Left ventricle myocardium inferior (tissue), 1 donor: ENCODE measurements around the gene ITSN2. TPM values are rescaled to one million over a fixed set of nuclear protein-coding genes. Genes with fewer than 3 reads are reported as not detected.

ENCODE experiments used
- DNase-seq: peaks from one replicate; pipeline ENCODE4 v3.0.0-alpha.2; 2020
- H3K27ac ChIP-seq: fragments of 200-600 bp; replicated peaks from 2 replicates; pipeline ENCODE4 v1.8.0; 2021
- H3K27me3 ChIP-seq: fragments of 200-600 bp; 2 replicates; pipeline ENCODE4 v1.8.0; 2021; ENCODE audit warnings: low read depth
- H3K36me3 ChIP-seq: fragments of 200-600 bp; 2 replicates; pipeline ENCODE4 v1.8.0; 2021
- H3K4me1 ChIP-seq: fragments of 200-600 bp; 2 replicates; pipeline ENCODE4 v1.8.0; 2021
- H3K4me3 ChIP-seq: fragments of 200-600 bp; 2 replicates; pipeline ENCODE4 v1.8.0; 2021; ENCODE audit warnings: mild to moderate bottlenecking, moderate library complexity
- H3K9me3 ChIP-seq: fragments of 200-600 bp; replicated peaks from 2 replicates; pipeline ENCODE4 v1.8.0; 2021
- intact Hi-C: fragments of 100-400 bp; cut with micrococcal nuclease; formaldehyde crosslinking; loops from one replicate; pipeline ENCODE4 v1.11.0; 2022
- total RNA-seq: library from RNA; stranded (reverse); fragmentation: NEBNext Ultra II Directional; extraction: Animal tissue kit (Norgen Biotek cat#: 25700); gene quantifications from one replicate; pipeline ENCODE4 v1.2.1, GENCODE V29; 2021
- TF ChIP-seq, protein P1 (sequence below): fragments of 200-600 bp; IDR thresholded peaks from 2 replicates; pipeline ENCODE4 v1.8.0; 2021; ENCODE audit warnings: antibody characterized with exemption, mild to moderate bottlenecking, borderline replicate concordance
- donor health status: DM: no; HTN: yes; CAD: no; lungs with severe emphysema.

The ITSN2 gene
- total RNA-seq, 1 donor from 2014 or later, result 24.4 TPM

GRCh38 chr2:24403168-24403831 is 43.0 kb upstream of the ITSN2 start:
- no peaks in the 10 kb centered on the region for H3K9me3 ChIP-seq
- intact Hi-C loops, result no loop called here
- H3K4me3 ChIP-seq, result peak overlapping the region; percentile 55
- TF ChIP-seq, protein P1, sequence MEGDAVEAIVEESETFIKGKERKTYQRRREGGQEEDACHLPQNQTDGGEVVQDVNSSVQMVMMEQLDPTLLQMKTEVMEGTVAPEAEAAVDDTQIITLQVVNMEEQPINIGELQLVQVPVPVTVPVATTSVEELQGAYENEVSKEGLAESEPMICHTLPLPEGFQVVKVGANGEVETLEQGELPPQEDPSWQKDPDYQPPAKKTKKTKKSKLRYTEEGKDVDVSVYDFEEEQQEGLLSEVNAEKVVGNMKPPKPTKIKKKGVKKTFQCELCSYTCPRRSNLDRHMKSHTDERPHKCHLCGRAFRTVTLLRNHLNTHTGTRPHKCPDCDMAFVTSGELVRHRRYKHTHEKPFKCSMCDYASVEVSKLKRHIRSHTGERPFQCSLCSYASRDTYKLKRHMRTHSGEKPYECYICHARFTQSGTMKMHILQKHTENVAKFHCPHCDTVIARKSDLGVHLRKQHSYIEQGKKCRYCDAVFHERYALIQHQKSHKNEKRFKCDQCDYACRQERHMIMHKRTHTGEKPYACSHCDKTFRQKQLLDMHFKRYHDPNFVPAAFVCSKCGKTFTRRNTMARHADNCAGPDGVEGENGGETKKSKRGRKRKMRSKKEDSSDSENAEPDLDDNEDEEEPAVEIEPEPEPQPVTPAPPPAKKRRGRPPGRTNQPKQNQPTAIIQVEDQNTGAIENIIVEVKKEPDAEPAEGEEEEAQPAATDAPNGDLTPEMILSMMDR, result no peak
- H3K27ac ChIP-seq, result no peak overlapping the region
- peaks cover 75% of the 10 kb centered on the region for H3K27me3 ChIP-seq
- DNase-seq, result no peak
- peaks cover 4% of the 10 kb centered on the region for H3K4me1 ChIP-seq
- H3K36me3 ChIP-seq, result no peaks in the 10 kb centered on the region

DNA sequence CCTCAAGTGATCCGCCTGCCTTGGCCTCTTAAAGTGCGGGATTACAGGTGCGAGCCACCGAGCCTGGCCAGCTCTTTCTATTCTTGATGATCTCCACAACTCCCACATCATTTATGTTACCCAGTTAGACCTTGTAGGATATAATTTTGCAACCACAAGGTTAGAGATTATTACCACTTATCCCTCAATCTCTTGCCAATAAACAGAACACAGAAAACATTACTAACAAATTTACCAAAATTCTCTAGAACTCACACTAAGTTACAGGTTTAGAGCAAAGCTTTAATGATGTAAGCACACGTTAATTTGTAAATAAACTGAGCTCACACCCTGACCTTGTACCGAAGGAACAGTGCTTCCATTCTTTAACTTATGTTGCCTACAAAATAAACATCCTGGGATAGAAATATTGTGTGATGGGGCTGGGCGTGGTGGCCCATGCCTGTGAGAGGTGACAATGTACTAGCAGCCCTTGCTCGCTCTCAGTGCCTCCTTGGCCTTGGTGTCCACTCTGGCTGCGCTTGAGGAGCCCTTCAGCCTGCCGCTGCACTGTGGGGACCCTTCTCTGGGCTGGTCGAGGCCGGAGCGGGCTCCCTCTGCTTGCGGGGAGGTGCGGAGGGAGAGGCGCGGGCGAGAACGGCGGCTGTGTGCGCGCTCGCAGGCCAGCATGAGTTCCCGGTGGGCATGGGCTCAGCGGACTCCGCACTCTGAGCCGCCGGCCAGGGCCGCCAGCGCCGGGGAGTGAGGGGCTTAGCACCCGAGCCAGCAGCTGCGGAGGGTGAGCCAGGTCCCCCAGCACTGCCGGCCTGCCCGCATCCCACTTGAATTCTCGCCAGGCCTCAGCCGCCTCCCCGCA is 42.1 kb upstream of the ITSN2 start:
- no peak overlapping the region for H3K27ac ChIP-seq
- TF ChIP-seq, protein P1, result no peak
- H3K4me1 ChIP-seq, result peaks cover 4% of the 10 kb centered on the region
- peaks cover 71% of the 10 kb centered on the region for H3K27me3 ChIP-seq
- H3K36me3 ChIP-seq, result no peaks in the 10 kb centered on the region
- DNase-seq, result no peak
- peak overlapping the region; percentile 55 for H3K4me3 ChIP-seq
- H3K9me3 ChIP-seq, result no peaks in the 10 kb centered on the region
- intact Hi-C loops, result no loop called here

- intact Hi-C loops, result no loop called here
- Histone ChIP-seq H3K27ac (no peak overlapping the region), H3K36me3 (no peaks in the 10 kb centered on the region), H3K9me3 (no peaks in the 10 kb centered on the region), H3K27me3 (peaks cover 63% of the 10 kb centered on the region), H3K4me1 (peaks cover 4% of the 10 kb centered on the region), H3K4me3 (no peak overlapping the region)
- TF ChIP-seq, protein P1, result no peak
- DNase-seq, result no peak
Measured at GRCh38 chr2:24400207-24400907, 40.0 kb upstream of the ITSN2 start.

DNA sequence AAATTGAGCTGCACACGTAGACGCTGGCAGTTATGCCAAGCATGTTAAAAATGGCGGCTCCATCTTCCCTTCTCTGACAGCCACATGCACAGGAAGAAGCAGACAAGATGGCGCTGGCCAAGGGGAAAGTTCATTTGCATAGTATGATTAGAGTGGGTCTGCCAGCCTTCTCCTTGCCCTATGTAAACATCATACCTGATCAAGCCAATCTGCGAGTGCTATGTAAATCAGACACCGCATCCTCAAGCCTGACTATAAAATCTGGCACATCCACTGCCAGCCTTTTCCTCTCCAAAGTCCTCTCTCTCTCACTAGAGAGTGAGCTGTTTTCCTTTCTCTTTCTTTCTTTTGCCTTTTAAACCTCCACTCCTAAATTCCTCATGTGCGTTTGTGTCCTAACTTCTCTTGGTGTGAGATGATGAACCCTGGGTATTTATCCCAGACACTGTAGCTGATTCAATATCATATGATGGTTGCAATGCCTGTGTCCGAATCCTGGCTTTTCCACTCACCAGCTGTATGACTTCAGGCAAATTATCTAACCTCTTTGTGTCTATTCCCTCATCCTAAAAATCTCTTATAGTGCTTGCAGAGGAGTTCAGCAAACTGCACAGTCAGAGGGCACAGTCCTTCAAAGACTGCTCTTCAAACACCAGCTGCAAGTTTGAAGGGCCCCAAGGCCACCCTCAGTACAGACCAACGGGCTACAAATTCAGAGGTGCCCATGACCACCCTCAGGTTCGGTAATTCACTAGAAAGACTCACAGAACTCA is 39.3 kb upstream of the ITSN2 start:
- H3K27ac ChIP-seq, result no peak overlapping the region
- H3K36me3 ChIP-seq, result no peaks in the 10 kb centered on the region
- H3K27me3 ChIP-seq, result peaks cover 57% of the 10 kb centered on the region
- no peak for DNase-seq
- no peak overlapping the region for H3K4me3 ChIP-seq
- TF ChIP-seq, protein P1, result no peak
- H3K9me3 ChIP-seq, result no peaks in the 10 kb centered on the region
- H3K4me1 ChIP-seq, result peaks cover 4% of the 10 kb centered on the region
- intact Hi-C loops, result no loop called here

- no peak for DNase-seq
- Histone ChIP-seq H3K9me3 (no peaks in the 10 kb centered on the region), H3K27me3 (peaks cover 18% of the 10 kb centered on the region), H3K27ac (no peak overlapping the region), H3K4me3 (no peak overlapping the region), H3K36me3 (no peaks in the 10 kb centered on the region), H3K4me1 (no peaks in the 10 kb centered on the region)
- intact Hi-C loops, result no loop called here
- TF ChIP-seq, protein P1, result no peak
Measured at GRCh38 chr2:24394998-24395397, 34.7 kb upstream of the ITSN2 start.
